Stimulated activated naive CD8-positive, alpha-beta T cell treated with anti-CD3 and anti-CD28 coated beads, Interleukin-15, Interleukin-2, amounts not matched to agents 100 U/mL and 50 U/mL, for 24 hours (primary cell): ENCODE measurements around the gene AFG3L2.
A peak's percentile ranks its signal among the peaks of the same experiment; 100 is the strongest.

Experiments
- ATAC-seq: fragments of 150-1000 bp; cut with Tn5 transposase; one replicate; pipeline ENCODE4 v1.10.0; 2021
- DNase-seq: peaks from one replicate; pipeline ENCODE4 v3.0.0; 2021

Gene AFG3L2

DNA sequence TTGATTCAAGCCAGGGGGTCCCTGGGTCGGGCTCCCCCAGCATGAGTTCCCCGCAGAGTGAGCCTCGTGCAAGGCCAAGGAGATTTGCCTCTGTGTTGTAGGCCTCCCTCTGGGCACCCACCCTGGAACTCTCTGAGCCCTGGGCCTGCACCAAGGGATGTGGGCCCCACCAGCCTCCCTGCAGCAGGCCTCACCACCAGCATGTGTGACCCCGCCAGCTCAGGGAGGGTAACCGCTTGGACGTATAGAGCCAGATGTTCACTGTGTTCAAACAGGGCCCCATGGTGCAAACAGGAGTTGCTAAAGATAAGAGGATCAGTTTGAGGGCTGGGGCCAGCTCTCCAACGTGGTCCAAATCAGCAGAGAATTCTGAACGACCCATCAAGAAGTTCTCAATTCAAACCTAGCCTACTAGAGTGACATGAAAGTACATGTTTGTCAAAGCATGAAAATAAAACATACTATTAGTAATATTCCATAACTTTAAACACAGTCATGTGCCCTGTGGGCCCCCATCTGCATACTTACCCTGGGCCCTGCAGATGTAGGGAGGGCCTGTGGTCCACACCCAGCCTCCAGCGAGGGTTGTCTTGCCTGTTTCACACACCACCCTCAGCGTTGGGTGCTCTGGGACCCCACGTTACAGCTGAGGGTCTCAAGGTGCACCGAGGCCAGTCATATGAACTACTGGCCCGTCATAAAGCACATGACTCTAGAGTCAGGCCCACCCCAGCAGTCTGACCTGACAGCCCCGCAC, 74.5 kb downstream of the AFG3L2 start:
- DNase-seq: no peak
- ATAC-seq: no peak

GRCh38 chr18:12301263-12302005, 75.6 kb downstream of the AFG3L2 start:
- ATAC-seq (no peak), DNase-seq (no peak)

DNA sequence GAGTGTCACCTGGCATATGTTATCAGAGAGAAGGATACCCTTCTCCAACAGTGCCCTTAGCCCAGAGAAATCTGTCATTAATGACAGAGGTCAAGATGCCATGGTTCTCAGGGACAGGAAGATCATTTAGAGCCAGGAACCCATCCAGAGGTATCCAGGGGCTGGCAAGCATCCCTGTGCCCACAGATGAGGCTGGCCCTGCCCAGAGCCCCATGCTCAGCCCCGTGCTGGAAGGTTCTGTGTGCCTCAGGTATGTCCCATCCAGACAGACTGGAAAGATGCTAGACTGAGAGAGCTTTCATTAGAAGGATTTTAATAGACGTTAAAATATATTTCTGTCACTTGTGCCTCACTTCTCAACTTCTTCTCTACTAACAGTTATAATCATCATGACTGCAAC, 77.2 kb downstream of the AFG3L2 start:
- ATAC-seq: no peak
- DNase-seq: no peak

- ATAC-seq: no peak
- DNase-seq: no peak
Observed at GRCh38 chr18:12296457-12296856, 80.6 kb downstream of the AFG3L2 start.

- DNase-seq (no peak), ATAC-seq (no peak)
Observed at GRCh38 chr18:12296087-12296403, 81.0 kb downstream of the AFG3L2 start.

DNA sequence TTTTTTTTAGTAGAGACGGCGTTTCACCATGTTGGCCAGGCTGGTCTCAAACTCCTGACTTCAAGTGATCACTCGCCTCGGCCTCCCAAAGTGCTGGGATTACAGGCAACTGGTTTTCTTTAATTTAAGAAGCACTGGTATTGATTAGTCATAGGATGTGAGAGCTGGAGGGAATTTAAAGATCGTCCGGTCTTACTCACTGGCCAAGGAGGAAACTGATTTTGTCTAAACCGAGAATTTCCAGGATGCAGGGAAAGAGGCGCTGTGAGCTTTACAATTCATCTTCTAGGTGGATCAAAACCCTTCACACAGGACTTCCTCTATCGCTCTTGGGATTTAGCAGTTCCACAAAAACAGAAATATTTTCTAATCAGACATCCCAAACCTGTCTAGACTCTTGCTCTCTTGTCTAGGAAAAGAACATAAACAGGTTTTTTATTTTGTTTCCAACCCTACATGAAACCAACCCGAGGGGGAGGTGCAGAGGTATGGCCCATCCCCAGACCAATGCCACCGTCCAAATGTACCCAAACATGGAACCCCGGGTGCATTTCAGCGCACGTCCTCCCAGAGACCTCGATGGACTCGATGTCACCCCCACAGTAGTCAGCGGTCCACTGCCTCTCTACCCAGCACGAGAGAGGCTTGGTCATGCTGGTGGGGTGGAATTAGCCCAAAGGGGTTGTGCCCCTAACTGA, 81.5 kb downstream of the AFG3L2 start:
- DNase-seq (no peak), ATAC-seq (no peak)

- DNase-seq (no peak), ATAC-seq (no peak)
Observed at GRCh38 chr18:12293831-12294230, 83.2 kb downstream of the AFG3L2 start.

DNA sequence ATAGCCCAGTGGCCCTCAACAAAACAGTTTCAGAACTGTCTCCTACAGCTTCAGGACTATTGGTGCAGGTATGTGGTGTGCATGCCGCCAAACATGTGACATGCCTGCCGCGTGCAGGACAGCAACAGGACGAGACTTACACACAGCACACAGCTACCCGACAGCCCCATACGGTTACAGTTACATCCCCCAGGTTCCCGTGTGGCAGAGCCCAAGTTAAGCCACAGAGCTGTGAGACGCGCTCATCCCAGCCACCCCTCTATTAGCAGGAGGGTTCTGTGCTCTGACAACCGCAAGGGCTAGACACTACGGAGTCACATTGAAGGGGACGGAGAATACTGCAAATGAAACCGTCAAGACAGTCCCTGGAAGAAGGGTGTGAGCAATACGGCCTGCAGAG, 85.3 kb downstream of the AFG3L2 start:
- DNase-seq (no peak), ATAC-seq (no peak)

DNA sequence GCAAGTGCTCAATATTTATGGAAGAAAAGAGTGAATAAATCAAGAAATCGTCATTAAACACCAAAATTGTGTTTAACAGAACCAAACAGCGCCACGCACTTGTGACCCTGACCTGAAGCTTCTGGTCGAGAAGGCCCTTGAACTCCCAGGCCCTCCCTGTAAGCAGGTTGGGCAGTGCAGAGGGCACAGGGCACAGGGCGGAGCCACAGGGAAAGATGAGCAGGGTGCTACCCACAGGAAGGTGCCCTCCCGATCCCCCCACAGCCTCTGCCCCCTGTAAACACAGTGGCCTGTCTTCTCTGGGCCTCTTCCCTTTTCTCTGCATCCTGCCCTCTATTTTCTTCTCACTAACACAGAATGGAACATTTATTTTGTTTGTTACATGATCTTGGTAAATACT, 85.9 kb downstream of the AFG3L2 start:
- DNase-seq (no peak), ATAC-seq (no peak)

GRCh38 chr18:12290086-12290485, 86.9 kb downstream of the AFG3L2 start:
- no peak for ATAC-seq

DNA sequence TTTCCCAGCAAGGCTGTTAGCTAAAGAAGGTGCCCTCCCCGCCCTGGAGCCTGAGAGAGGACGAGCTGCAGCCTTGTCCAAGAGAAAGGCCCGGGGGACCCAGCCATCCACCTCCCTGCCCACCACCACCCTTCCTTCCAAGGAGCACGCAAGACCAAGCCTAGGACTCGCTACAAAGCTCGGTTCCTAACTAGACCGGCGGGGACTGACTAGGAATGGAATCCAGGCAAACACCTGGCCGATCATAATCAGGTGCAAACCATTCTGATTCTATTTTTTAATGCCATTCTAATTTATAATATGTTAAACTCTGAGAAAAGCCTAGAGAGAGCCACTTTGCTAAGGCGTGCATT, 88.6 kb downstream of the AFG3L2 start:
- ATAC-seq (no peak), DNase-seq (no peak)

More at GRCh38 chr18:12290086-12290485, 86.9 kb downstream of the AFG3L2 start:
- no peak for DNase-seq

DNA sequence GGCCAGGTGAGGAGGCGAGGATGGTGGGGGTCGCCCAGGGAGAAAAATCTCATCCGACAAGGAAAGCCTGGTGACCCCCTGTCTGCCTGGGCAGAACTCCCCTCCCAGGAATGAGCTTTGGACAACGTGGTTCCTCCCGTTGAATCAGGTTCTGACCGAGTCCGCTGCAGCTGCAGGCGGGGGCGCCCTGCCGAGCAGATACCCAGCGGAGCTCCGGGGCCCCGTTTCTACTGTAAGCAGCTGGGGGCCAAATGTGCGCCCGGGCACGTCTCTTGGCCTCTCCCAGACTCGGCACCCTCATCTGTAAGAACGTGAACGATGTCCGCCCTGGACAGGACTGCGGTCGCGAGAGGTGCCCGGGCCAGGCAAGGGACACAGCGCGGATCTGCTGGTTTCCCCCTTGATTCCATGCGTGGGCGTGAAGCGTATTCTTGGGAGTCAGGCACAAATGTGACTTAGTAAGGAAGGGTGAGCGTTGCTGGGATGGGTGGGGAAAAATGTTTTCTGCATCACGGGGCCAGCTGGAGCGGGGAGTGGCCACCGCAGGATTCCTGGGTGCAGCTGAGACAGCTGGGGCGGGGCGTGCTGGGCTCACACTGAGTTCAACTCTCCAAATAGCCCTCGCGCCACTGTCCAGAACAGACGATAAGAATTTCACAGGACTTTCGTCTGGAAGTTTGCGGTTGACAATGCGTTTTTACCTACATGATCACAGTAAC, 89.2 kb downstream of the AFG3L2 start:
- DNase-seq (peak; percentile 17), ATAC-seq (no peak)

GRCh38 chr18:12287131-12287681, 89.8 kb downstream of the AFG3L2 start:
- ATAC-seq: no peak
- no peak for DNase-seq

- ATAC-seq (no peak), DNase-seq (no peak)
Observed at GRCh38 chr18:12283666-12284065, 93.4 kb downstream of the AFG3L2 start.

DNA sequence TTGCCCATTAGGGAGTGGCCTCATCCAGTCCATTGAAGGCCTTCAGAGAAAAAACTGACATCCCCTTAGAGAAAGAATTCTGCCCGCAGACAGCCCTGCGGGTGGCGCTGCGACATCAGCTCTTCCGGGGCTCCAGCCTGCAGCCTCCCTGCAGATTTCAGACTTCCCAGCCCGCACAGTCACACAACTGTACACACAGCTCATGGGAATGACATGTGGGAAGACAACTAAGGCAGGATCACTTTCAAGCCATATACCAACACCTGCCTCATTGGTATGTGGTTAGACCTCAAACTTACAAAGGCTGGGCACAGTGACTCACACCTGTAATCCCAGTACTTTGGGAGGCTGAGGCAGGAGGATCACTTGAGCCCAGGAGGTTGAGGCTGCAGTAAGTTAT, 93.8 kb downstream of the AFG3L2 start:
- ATAC-seq (no peak), DNase-seq (no peak)

GRCh38 chr18:12282442-12283039, 94.5 kb downstream of the AFG3L2 start:
- no peak for DNase-seq
- ATAC-seq: no peak

GRCh38 chr18:12281861-12282260, 95.2 kb downstream of the AFG3L2 start:
- DNase-seq: no peak
- no peak for ATAC-seq

GRCh38 chr18:12279781-12280531, 97.1 kb downstream of the AFG3L2 start:
- no peak for ATAC-seq
- no peak for DNase-seq
